HepG2 (cell line): ENCODE results near the gene ARHGAP19.
"Not testable (repeated sequence)": the region's sequence is repeated elsewhere in the genome, so short reads cannot be mapped to it uniquely, and the experiment has no call there.

Source experiments
- FOXK1 ChIP-seq: sonication (generic); formaldehyde crosslinking; IDR thresholded peaks from 2 replicates; pipeline ENCODE4 v1.4.0; 2020; ENCODE audit warnings: low read depth, missing genetic modification reagents, borderline replicate concordance
- HOXA3 ChIP-seq: sonication (generic); formaldehyde crosslinking; IDR thresholded peaks from 2 replicates; pipeline ENCODE4 v1.5.0; 2020; ENCODE audit warnings: missing genetic modification reagents
- POLR2A ChIP-seq, 2 experiments: IDR thresholded peaks; 2 replicates each; pipeline ENCODE4 v1.6.1; 2011; ENCODE audit warnings: low read depth in 2 of 2, low read length in 2 of 2, mild to moderate bottlenecking in 1 of 2, moderate library complexity in 1 of 2; ENCODE audit not compliant: insufficient read depth in 1 of 2
- ZBTB20 ChIP-seq: sonication (generic); formaldehyde crosslinking; IDR thresholded peaks from 2 replicates; pipeline ENCODE4 v1.8.1; 2023; ENCODE audit warnings: missing genetic modification reagents, low read depth, mild to moderate bottlenecking, borderline replicate concordance
- ZNF619 ChIP-seq: sonication (generic); formaldehyde crosslinking; IDR thresholded peaks from 2 replicates; pipeline ENCODE4 v1.4.0; 2020; ENCODE audit warnings: mild to moderate bottlenecking, missing genetic modification reagents
- ZNF747 ChIP-seq: sonication (generic); formaldehyde crosslinking; IDR thresholded peaks from 2 replicates; pipeline ENCODE4 v1.8.1; 2023; ENCODE audit warnings: missing genetic modification reagents, mild to moderate bottlenecking, borderline replicate concordance

- TF ChIP-seq ZNF747 (CRISPR knock-in tag); HOXA3 (CRISPR knock-in tag); FOXK1 (CRISPR knock-in tag); ZNF619; ZBTB20; POLR2A (IDR thresholded peaks at IDR 0.05; ENCODE audit: insufficient read depth in 1 of 2, low read depth in 2 of 2, low read length in 2 of 2): not testable (repeated sequence)
These were observed 2.4 kb downstream of the ARHGAP19 start for GRCh38 chr10:97290076-97290475.
